RWPE1 (cell line): Measurements from ENCODE around the gene SLC24A3.

ENCODE experiments used
- CTCF ChIA-PET: fragments of 350-600 bp; sonication (Branson Sonifier 250); formaldehyde crosslinking; extraction: SDS; loops from one replicate; lab custom pipeline; 2021; lab: Yijun Ruan, JAX
- POLR2A ChIA-PET: fragments of 400-600 bp; formaldehyde crosslinking; extraction: SDS; loops from one replicate; lab custom pipeline; 2020; ENCODE audit warnings: antibody characterized with exemption; ENCODE audit not compliant: low non-redundant PET; lab: Yijun Ruan, JAX
- DNase-seq: peaks from one replicate; pipeline ENCODE4 v3.0.0; 2012; ENCODE audit warnings: low spot score
- H3K27ac ChIP-seq: fragments of 450-650 bp; 2 replicates; pipeline ENCODE4 v1.5.1; 2017
- TF ChIP-seq, protein P1 (sequence below): fragments of 450-650 bp; conservative IDR thresholded peaks from 2 replicates; pipeline ENCODE4 v1.5.1; 2017; ENCODE audit warnings: low read depth, mild to moderate bottlenecking

The SLC24A3 gene

DNA sequence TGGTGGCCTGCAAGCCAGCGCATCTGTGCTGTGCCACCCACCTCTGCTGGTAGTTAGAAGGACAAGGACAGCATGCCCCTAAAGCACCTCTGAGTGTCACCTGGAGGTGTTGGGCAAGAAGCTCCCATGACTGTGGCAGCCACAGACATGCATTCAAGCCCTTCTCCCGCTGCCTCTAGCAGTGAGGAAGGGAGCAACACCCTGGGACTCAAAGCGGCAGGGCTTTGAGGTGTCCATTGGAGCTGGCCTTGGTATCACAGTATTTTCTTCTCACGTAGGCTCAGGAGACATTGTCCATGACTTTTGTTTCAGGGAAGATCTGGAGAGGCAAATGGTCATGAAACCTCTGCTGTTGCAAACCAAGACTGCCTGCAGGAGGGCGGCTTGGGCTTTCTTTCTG lies 404.8 kb downstream of the SLC24A3 start:
- DNase-seq: no peak
- TF ChIP-seq, protein P1, sequence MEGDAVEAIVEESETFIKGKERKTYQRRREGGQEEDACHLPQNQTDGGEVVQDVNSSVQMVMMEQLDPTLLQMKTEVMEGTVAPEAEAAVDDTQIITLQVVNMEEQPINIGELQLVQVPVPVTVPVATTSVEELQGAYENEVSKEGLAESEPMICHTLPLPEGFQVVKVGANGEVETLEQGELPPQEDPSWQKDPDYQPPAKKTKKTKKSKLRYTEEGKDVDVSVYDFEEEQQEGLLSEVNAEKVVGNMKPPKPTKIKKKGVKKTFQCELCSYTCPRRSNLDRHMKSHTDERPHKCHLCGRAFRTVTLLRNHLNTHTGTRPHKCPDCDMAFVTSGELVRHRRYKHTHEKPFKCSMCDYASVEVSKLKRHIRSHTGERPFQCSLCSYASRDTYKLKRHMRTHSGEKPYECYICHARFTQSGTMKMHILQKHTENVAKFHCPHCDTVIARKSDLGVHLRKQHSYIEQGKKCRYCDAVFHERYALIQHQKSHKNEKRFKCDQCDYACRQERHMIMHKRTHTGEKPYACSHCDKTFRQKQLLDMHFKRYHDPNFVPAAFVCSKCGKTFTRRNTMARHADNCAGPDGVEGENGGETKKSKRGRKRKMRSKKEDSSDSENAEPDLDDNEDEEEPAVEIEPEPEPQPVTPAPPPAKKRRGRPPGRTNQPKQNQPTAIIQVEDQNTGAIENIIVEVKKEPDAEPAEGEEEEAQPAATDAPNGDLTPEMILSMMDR: no peak
- CTCF ChIA-PET: interaction anchor here (0.5 to 1.3 kb wide), 2 partner anchors 11 to 351 kb away, joined by 3 to 4 read pairs; no protein-coding TSS in a partner anchor
- H3K27ac ChIP-seq: no peak overlapping the region
- POLR2A ChIA-PET: no interaction called here

DNA sequence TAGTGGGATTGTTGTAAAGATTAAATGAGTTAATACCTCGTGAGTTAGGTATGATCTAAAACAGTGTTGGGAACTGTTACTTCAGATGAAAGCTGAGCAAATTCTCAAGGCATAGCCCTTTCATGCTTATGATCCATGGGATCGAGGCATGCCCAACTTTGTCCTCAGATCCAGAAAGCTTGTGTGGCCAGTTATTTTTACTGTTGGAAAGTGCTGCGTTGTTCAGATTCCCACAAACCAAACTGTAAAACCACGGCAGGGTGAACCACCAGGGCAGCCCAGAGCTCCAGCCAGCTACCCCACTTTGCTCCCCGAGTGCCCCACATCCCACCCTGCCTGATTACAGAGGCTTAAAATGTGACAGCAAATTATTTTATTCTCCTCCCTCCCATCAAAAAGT lies 406.3 kb downstream of the SLC24A3 start:
- ChIA-PET POLR2A (no interaction called here), CTCF (no interaction called here)
- TF ChIP-seq, protein P1: no peak
- H3K27ac ChIP-seq: no peak overlapping the region
- DNase-seq: no peak

DNA sequence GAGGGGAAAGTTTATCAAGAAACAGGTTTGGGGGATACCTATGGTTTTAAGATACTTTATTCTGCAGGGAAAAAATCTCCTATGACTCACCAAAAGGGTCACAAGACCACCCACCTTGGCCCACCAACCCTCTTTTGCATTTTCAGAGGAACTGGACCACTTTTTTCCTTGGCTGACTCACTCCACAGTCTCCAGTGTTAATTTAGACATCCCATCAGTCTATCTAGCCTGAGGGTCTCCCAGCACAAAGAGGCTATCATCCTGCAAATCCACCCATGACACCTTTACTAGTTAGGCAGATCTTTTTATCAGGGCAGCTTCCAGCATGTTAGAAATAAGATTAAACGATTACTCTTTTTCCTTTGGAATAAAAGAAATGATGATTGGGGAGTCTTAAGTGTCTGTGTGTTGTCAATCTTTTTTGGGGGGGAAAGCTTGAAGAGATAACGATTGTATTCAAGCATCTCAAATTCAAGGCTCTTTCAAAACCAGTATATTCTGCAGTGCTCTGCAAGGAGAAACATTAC lies 407.5 kb downstream of the SLC24A3 start:
- POLR2A ChIA-PET: no interaction called here
- TF ChIP-seq, protein P1: no peak
- CTCF ChIA-PET: no interaction called here
- H3K27ac ChIP-seq: no peak overlapping the region
- no peak for DNase-seq

DNA sequence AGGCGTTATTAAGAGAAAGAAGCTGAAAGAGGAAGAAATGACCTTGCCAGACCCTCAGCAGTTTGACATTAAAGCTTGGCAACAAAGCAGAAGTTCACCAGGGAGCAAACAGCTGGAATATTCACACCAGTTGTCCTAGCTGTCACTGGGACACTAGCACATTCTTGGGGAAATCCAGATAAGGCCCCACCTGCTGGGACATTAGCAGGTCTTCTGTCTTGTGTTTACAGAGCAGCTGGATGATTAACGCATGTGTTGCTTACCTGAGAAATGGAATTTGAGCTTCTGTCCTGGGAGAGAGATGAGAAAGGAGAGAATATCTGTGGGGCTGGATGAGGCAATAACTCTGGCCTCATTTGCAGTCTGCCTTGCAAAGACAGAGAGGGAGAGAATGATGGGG lies 408.0 kb downstream of the SLC24A3 start:
- DNase-seq: no peak
- ChIA-PET CTCF (interaction anchor here (0.6 to 0.8 kb wide), 2 partner anchors 36 to 394 kb away, joined by 3 to 4 read pairs; no protein-coding TSS in a partner anchor), POLR2A (no interaction called here)
- TF ChIP-seq, protein P1: no peak
- no peak overlapping the region for H3K27ac ChIP-seq

DNA sequence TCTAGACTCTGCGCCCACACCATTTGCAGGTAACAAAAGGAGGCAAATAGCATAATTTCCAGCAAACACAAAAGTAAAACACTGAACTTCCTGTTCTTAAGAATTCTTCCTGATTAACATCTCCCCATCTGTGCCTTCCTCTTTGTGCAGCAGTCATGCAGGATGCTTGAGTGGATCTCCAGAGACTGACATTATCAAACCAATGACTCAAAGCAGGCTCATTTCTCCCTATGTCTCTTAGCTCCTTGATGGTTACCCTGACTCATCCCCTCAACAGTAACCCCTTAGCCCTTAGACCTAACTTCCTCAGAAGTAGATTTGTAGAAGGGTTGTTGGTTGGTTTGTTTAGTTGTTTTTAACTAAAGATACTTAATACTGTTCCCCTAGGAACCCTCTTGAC lies 408.6 kb downstream of the SLC24A3 start:
- CTCF ChIA-PET: interaction anchor here (0.6 to 0.8 kb wide), 3 partner anchors 37 to 394 kb away, joined by 3 to 4 read pairs (median 3); no protein-coding TSS in a partner anchor
- POLR2A ChIA-PET: no interaction called here
- no peak overlapping the region for H3K27ac ChIP-seq
- TF ChIP-seq, protein P1: no peak
- DNase-seq: no peak

DNA sequence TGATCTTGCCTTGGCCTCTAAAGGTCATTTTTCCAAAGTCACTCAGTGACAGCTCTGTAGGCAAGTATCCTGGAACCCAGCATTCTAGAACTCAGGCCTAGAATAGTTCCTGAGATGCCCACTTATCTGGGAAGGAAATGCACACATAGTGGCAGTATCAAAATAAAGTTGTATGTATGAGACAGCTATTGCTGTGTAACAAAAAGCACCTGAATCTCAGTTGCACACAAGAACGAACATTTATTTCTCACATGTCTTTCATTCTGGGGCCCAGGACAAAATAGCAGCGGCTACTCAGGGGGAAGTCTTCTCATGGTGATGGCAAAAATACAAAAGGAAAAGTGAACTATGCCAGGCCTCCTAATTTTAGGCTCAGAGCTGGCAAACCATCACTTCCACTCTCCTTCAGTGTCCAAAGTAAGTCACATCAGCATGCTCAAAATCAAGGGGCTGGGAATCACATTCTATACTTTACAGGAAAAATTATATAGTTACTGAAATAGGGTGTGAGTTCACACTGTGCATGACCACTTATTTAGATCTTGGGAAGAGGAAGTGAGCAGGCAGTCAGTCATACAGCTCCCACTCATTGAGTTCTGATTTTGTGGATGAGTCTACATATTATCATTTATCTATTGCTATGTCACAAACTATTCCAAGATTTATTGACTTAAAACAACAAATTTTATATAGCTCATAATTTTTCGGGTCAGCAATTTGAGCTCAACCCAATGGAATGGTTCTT lies 412.0 kb downstream of the SLC24A3 start:
- CTCF ChIA-PET: no interaction called here
- TF ChIP-seq, protein P1: no peak
- no peak for DNase-seq
- H3K27ac ChIP-seq: no peak overlapping the region
- POLR2A ChIA-PET: no interaction called here
